Mesendoderm (in vitro differentiated cells): ENCODE data around the gene NAA35.

Source experiments
- DNase-seq: peaks from one replicate; pipeline ENCODE4 v3.0.0; 2013
- H2AK5ac ChIP-seq: 2 replicates; pipeline ENCODE4 v1.6.1; 2013; ENCODE audit warnings: low read length, inconsistent platforms
- H2BK120ac ChIP-seq: 2 replicates; pipeline ENCODE4 v1.6.1; 2013; ENCODE audit warnings: low read depth, mild to moderate bottlenecking, low read length, moderate library complexity, mixed read lengths
- H2BK15ac ChIP-seq: replicated peaks from 2 replicates; pipeline ENCODE4 v1.6.1; 2013; ENCODE audit warnings: low read depth, mild to moderate bottlenecking, moderate library complexity
- H2BK5ac ChIP-seq: 2 replicates; pipeline ENCODE4 v1.6.1; 2013; ENCODE audit warnings: low read length, inconsistent platforms
- H3K18ac ChIP-seq: 2 replicates; pipeline ENCODE4 v1.6.1; 2013; ENCODE audit warnings: mild to moderate bottlenecking, low read length, mixed read lengths
- H3K23ac ChIP-seq: one replicate; pipeline ENCODE4 v1.6.1; 2013; ENCODE audit warnings: low read length
- H3K27ac ChIP-seq: 2 replicates; pipeline ENCODE4 v1.5.1; 2013; ENCODE audit warnings: low read depth, mild to moderate bottlenecking, inconsistent platforms, low read length, moderate library complexity
- H3K27me3 ChIP-seq: 2 replicates; pipeline ENCODE4 v1.6.1; 2013; ENCODE audit warnings: low read length, control low read depth, mild to moderate bottlenecking, inconsistent platforms; ENCODE audit not compliant: insufficient read depth, poor library complexity
- H3K36me3 ChIP-seq: 2 replicates; pipeline ENCODE4 v1.6.1; 2013; ENCODE audit warnings: low read length, inconsistent platforms; ENCODE audit not compliant: control insufficient read depth, insufficient read depth
- H3K4ac ChIP-seq: one replicate; pipeline ENCODE4 v1.6.1; 2013; ENCODE audit warnings: low read depth, mild to moderate bottlenecking, low read length, moderate library complexity
- H3K4me1 ChIP-seq: 2 replicates; pipeline ENCODE4 v1.6.1; 2013; ENCODE audit warnings: low read depth, low read length, inconsistent platforms; ENCODE audit not compliant: control insufficient read depth
- H3K4me2 ChIP-seq: 2 replicates; pipeline ENCODE4 v1.6.1; 2013; ENCODE audit warnings: low read length
- H3K4me3 ChIP-seq: 2 replicates; pipeline ENCODE4 v1.5.1; 2013; ENCODE audit warnings: mild to moderate bottlenecking, low read length
- H3K56ac ChIP-seq: one replicate; pipeline ENCODE4 v1.6.1; 2013; ENCODE audit warnings: low read length
- H3K79me1 ChIP-seq: 2 replicates; pipeline ENCODE4 v1.6.1; 2013; ENCODE audit warnings: low read length, inconsistent platforms
- H3K79me2 ChIP-seq: 2 replicates; pipeline ENCODE4 v1.6.1; 2013; ENCODE audit warnings: mild to moderate bottlenecking, low read length; ENCODE audit not compliant: control insufficient read depth, insufficient read depth
- H3K9ac ChIP-seq: 2 replicates; pipeline ENCODE4 v1.6.1; 2013; ENCODE audit warnings: low read length, inconsistent platforms
- H4K5ac ChIP-seq: one replicate; pipeline ENCODE4 v1.6.1; 2013; ENCODE audit warnings: low read length
- H4K8ac ChIP-seq: one replicate; pipeline ENCODE4 v1.6.1; 2013; ENCODE audit warnings: low read depth, mild to moderate bottlenecking, control low read depth, low read length, moderate library complexity
- WGBS: extraction: QIAGEN DNeasy Blood & Tissue Kit; methylation state at CpG from one replicate; pipeline ENCODE4 v1.1.7; 2013; ENCODE audit warnings: low lambda C conversion rate, missing lambda C conversion rate; ENCODE audit not compliant: insufficient coverage; ENCODE audit errors: extremely low coverage; 5-methylcytosine and 5-hydroxymethylcytosine counted together

Gene NAA35

GRCh38 chr9:86020731-86021130, 79.8 kb downstream of the NAA35 start:
- no peak overlapping the region for H4K8ac ChIP-seq
- H2BK15ac ChIP-seq: no peak overlapping the region
- H4K5ac ChIP-seq: no peak overlapping the region
- H3K27me3 ChIP-seq: no peaks in the 10 kb centered on the region
- H2AK5ac ChIP-seq: no peak overlapping the region
- no peak overlapping the region for H3K56ac ChIP-seq
- no peak overlapping the region for H3K4ac ChIP-seq
- H2BK5ac ChIP-seq: no peak overlapping the region
- H2BK120ac ChIP-seq: no peak overlapping the region
- H3K27ac ChIP-seq: no peak overlapping the region
- no peak overlapping the region for H3K18ac ChIP-seq
- no peak overlapping the region for H3K4me3 ChIP-seq
- no peaks in the 10 kb centered on the region for H3K79me2 ChIP-seq
- H3K23ac ChIP-seq: no peak overlapping the region
- no peak overlapping the region for H3K9ac ChIP-seq
- peaks cover 6% of the 10 kb centered on the region for H3K36me3 ChIP-seq
- no peak overlapping the region for H3K4me2 ChIP-seq
- no CpG with 5 or more reads among the region's 1 CpG for WGBS
- no peaks in the 10 kb centered on the region for H3K4me1 ChIP-seq
- DNase-seq: no peak
- no peaks in the 10 kb centered on the region for H3K79me1 ChIP-seq

- H3K23ac ChIP-seq: no peak overlapping the region
- H2BK120ac ChIP-seq: no peak overlapping the region
- no peaks in the 10 kb centered on the region for H3K79me2 ChIP-seq
- no peak overlapping the region for H3K18ac ChIP-seq
- WGBS: no CpG with 5 or more reads among the region's 6 CpGs
- no peak overlapping the region for H3K9ac ChIP-seq
- H3K4me1 ChIP-seq: no peaks in the 10 kb centered on the region
- H3K27me3 ChIP-seq: no peaks in the 10 kb centered on the region
- H3K27ac ChIP-seq: no peak overlapping the region
- H3K4me2 ChIP-seq: no peak overlapping the region
- no peak overlapping the region for H2BK5ac ChIP-seq
- no peaks in the 10 kb centered on the region for H3K79me1 ChIP-seq
- H3K56ac ChIP-seq: no peak overlapping the region
- no peak overlapping the region for H2AK5ac ChIP-seq
- H3K4ac ChIP-seq: no peak overlapping the region
- peaks cover 6% of the 10 kb centered on the region for H3K36me3 ChIP-seq
- no peak overlapping the region for H2BK15ac ChIP-seq
- DNase-seq: no peak
- H3K4me3 ChIP-seq: no peak overlapping the region
- no peak overlapping the region for H4K5ac ChIP-seq
- no peak overlapping the region for H4K8ac ChIP-seq
Measured at GRCh38 chr9:86021166-86021565, 80.2 kb downstream of the NAA35 start.

GRCh38 chr9:86022687-86023266, 81.8 kb downstream of the NAA35 start:
- Histone ChIP-seq H3K4me2 (no peak overlapping the region), H2AK5ac (no peak overlapping the region), H3K27me3 (no peaks in the 10 kb centered on the region), H3K4ac (no peak overlapping the region), H3K23ac (no peak overlapping the region), H3K9ac (no peak overlapping the region), H3K36me3 (peaks cover 4% of the 10 kb centered on the region), H4K8ac (no peak overlapping the region), H3K56ac (no peak overlapping the region), H4K5ac (no peak overlapping the region), H3K4me1 (no peaks in the 10 kb centered on the region), H2BK15ac (no peak overlapping the region), H3K4me3 (no peak overlapping the region), H3K79me2 (no peaks in the 10 kb centered on the region), H2BK120ac (no peak overlapping the region), H3K79me1 (no peaks in the 10 kb centered on the region), H2BK5ac (no peak overlapping the region), H3K18ac (no peak overlapping the region), H3K27ac (no peak overlapping the region)
- no CpG with 5 or more reads among the region's 3 CpGs for WGBS
- no peak for DNase-seq

GRCh38 chr9:86027767-86028166, 86.8 kb downstream of the NAA35 start:
- WGBS: no CpG with 5 or more reads among the region's 4 CpGs
- Histone ChIP-seq H3K79me1 (no peaks in the 10 kb centered on the region), H3K4me1 (no peaks in the 10 kb centered on the region), H3K18ac (no peak overlapping the region), H2BK120ac (no peak overlapping the region), H3K4me2 (no peak overlapping the region), H3K4me3 (no peak overlapping the region), H3K27me3 (no peaks in the 10 kb centered on the region), H2AK5ac (no peak overlapping the region), H3K27ac (no peak overlapping the region), H3K79me2 (no peaks in the 10 kb centered on the region), H4K5ac (no peak overlapping the region), H4K8ac (no peak overlapping the region), H3K23ac (no peak overlapping the region), H3K4ac (no peak overlapping the region), H3K9ac (no peak overlapping the region), H3K36me3 (peaks cover 4% of the 10 kb centered on the region), H2BK15ac (no peak overlapping the region), H3K56ac (no peak overlapping the region), H2BK5ac (no peak overlapping the region)
- no peak for DNase-seq

GRCh38 chr9:86034863-86035734, 94.2 kb downstream of the NAA35 start:
- H3K27ac ChIP-seq: no peak overlapping the region
- H3K4ac ChIP-seq: no peak overlapping the region
- no peak overlapping the region for H3K18ac ChIP-seq
- peak; percentile 77 for DNase-seq
- no peaks in the 10 kb centered on the region for H3K27me3 ChIP-seq
- H2BK15ac ChIP-seq: no peak overlapping the region
- H3K4me1 ChIP-seq: no peaks in the 10 kb centered on the region
- no peak overlapping the region for H2BK120ac ChIP-seq
- H3K79me2 ChIP-seq: no peaks in the 10 kb centered on the region
- no peak overlapping the region for H2BK5ac ChIP-seq
- no peak overlapping the region for H4K5ac ChIP-seq
- no peak overlapping the region for H4K8ac ChIP-seq
- H3K9ac ChIP-seq: no peak overlapping the region
- WGBS: no CpG with 5 or more reads among the region's 17 CpGs
- no peak overlapping the region for H2AK5ac ChIP-seq
- H3K4me3 ChIP-seq: no peak overlapping the region
- H3K79me1 ChIP-seq: no peaks in the 10 kb centered on the region
- no peak overlapping the region for H3K56ac ChIP-seq
- no peak overlapping the region for H3K23ac ChIP-seq
- H3K36me3 ChIP-seq: peaks cover 4% of the 10 kb centered on the region
- no peak overlapping the region for H3K4me2 ChIP-seq
